Frontal cortex (tissue), 4 donors: Measurements from ENCODE around the gene ADI1. TPM values are rescaled to one million over a fixed set of nuclear protein-coding genes. Genes with fewer than 3 reads are reported as not detected.
"Not testable (repeated sequence)": the region's sequence is repeated elsewhere in the genome, so short reads cannot be mapped to it uniquely, and the experiment has no call there.

Experiments used
- DNase-seq, 2 donors: peaks; one replicate each; pipeline ENCODE4 v3.0.0; 2012; ENCODE audit warnings: low spot score in 2 of 2
- FAIRE-seq: peaks from 2 replicates; lab custom pipeline; 2012; peaks lifted over from hg19 to GRCh38; lab: Jason Lieb, UNC
- total RNA-seq: library from RNA; depleted of rRNA; stranded (reverse); fragments of >200 nt; gene quantifications from one replicate; pipeline ENCODE4 v1.2.3, GENCODE V29; 2014
- donor health status: control.
- donor health status: control.
- donor health status: control.

The ADI1 gene
- total RNA-seq, 1 donor from 2014 or later: 11.8 TPM

DNA sequence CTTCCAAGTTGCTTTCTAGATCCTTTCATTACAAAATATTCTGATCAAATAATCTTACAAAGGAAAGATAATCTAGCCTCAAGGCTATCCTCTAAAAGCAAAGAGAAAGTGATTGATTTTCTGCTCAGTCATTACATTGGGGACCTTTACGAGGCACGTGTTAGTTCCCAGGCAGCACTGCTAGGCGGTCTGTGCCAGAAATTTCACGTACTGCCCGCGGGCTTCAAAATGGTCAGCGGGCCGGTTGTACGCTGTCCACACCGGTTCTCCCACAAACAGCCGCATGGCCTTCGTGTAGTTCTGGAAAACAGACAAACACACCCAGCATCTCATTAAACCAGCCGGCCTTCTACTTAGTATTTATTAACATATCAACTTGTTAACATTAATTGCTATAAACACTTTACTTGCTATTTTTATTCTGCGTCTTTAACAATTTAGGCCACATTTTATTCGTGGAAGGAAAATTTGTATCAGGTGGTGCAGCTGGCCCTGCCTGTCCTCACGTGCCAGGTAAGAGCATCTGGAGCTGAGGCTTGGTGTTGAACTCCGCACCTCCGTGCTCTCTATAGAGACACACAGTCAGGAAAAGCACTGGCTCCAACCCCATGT is 20.4 kb downstream of the ADI1 start:
- DNase-seq (no peak), FAIRE-seq (no peak)

DNA sequence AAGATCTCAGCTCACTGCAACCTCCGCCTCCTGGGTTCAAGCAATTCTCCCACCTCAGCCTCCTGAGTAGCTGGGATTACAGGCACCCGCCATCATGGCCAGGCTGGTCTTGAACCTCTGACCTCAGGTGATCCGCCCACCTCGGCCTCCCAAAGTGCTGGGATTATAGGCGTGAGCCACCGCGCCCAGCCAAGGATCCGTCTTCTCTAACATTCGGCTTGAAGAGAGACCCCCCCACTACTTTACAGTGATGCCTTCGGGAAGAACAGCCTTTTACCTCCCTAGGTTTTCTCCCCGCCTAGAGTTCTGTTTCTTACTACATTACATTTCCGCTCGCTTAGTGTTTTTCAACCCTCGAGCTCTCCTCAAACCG is 22.6 kb downstream of the ADI1 start:
- not testable (repeated sequence) for DNase-seq, FAIRE-seq

DNA sequence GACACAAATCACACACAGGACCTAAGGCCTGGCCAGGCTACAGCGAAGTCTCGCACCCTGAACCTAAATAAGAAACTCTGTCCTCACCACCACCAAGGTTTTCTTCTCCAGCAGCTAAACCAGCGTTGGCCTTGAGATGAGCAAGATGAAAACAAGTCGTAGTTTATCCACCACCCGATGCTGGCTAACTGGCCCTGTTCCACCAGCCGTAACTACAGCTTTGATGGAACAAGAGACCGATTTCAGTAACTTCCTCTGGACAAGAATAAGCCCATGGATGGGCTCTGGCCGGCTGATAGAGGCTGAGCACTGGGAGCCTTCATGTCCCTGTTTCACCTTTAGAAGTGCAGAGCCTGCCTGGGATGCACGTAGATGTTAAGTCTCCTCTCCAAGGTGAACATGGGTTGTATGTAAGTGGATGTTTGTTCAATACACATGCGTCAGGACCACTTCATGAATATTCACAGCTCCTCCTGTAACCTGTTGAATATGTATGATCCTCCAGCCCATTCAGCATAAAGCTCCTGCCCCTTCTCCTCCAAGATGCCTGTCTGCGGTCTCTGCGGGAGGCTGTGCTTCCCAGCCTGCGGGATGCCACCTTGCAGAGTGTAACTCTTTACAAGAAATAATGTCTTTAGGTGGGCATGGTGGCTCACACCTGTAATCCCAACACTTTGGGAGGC is 24.2 kb downstream of the ADI1 start:
- FAIRE-seq (no peak), DNase-seq (no peak)

DNA sequence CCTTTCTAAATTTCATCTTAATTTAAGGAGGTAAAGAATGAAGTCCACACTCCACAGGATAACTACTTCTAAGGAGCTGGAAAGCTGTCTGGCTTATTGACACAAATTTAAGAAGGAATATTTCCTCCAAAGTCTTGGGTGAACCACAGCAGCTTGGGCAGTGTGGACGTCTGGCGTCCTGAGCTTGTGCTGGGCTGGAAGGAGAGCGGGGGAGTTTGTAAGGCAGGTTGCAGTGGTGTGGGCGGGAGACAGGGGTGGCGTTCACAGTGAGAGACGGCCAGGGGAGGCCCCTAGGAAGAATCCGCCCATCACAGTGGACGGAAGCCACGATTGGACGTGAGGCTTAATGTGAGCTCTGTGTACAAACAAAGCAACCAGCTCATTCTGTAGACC is 25.7 kb downstream of the ADI1 start:
- no peak for FAIRE-seq
- DNase-seq: peak in 1 of 2 donors; percentile 50

DNA sequence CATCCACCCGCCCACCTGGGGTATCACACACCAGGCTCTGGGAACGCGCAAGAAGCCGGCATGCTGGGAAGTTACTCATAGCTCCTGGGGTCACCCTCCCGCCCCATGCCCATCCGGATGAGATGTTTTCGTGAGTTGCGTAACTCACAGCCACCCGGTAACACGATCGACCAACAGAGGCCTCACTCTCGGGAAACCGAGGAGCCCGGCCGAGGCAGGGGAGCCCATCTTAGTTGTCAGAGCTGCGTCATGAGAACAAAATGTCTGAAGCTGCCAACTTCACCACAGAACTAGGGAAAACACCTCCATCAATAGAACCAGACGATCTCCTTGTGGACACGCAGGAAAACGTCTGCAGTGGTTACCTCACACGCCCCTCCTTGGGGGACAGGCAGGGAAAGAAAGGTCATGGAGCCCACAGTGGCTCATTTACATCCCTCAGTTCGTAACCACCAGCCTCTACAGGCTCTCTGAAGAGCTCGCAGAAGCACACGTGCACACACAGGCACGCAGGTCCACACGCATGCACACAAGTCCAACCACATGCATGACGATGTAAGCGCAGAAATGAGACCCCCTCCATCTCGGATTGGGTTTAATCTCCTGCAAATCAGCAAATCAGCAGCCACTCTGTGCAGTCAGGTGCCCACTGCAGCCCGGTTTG is 26.2 kb downstream of the ADI1 start:
- DNase-seq (peak in 1 of 2 donors; percentile 35), FAIRE-seq (no peak)

DNA sequence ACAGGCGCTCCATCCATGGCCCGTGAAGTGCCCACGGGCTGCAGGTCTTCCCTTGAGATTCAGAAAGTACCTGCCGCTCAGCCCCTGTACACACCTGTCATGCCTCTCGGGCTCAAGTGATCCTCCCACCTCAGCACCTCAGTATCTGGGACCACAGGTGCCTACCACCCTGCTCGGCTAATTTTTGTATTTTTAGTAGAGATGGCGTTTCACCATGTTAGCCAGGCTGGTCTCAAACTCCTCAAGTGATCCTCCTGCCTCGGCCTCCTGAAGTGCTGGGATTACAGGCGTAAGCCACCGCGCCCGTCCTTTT is 26.9 kb downstream of the ADI1 start:
- DNase-seq, FAIRE-seq: not testable (repeated sequence)

DNA sequence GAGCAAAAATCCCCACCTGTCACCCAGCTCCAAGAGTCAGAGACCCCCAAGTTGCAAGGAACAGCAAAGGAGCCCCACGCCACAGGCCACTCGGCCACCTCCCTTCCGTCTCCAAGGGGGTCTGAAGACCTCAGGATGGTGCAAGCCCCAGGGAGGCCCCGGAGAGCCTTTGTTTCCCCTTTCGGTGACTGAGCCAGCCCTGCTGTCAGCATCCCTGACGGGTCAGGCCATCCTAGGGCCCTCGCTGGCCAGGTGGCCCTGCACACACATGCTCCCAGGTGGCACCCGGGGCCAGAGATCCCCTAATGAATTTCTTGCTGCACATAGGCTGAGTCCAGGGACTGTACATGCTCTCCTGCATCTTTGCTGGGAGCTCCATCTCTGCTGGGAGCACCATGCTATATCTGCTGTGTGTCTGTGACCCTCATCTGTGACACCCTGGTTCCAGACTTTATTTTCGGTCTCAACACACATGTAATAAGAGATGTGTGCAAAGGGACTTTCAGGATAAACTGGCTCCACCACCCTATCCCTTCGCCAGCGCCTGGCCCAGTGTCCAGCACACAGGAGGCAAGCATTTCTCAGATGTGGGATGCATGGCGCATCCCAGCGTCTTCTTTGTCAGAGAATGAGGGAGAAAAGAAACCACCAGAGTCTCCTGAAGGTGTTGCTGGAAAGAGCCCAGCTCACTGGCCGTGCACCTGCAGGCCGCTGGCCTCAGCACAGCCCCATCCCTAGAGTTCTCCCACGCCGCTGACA is 27.4 kb downstream of the ADI1 start:
- DNase-seq (peak in 1 of 2 donors; percentile 1), FAIRE-seq (no peak)

DNA sequence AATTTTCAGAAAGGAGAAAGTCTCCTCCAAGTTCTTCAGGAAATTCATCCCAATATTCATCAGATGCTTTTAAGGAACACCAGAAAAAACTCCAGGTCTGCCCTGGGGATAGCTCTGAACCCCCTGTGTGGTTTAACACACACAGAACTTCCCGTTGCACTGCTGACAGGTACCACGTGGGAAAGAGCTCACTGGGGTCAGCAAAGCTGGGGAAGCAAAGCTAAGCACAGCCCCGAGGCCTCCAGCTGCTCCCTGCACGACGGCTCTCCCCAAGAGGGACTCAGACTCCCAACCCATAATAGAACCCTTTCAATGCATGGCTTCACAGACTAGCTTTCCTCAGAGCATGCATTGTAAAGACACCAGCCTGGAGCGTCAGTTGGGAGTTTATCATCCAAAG is 28.0 kb downstream of the ADI1 start:
- no peak for FAIRE-seq
- DNase-seq: peak in 1 of 2 donors; percentile 6

DNA sequence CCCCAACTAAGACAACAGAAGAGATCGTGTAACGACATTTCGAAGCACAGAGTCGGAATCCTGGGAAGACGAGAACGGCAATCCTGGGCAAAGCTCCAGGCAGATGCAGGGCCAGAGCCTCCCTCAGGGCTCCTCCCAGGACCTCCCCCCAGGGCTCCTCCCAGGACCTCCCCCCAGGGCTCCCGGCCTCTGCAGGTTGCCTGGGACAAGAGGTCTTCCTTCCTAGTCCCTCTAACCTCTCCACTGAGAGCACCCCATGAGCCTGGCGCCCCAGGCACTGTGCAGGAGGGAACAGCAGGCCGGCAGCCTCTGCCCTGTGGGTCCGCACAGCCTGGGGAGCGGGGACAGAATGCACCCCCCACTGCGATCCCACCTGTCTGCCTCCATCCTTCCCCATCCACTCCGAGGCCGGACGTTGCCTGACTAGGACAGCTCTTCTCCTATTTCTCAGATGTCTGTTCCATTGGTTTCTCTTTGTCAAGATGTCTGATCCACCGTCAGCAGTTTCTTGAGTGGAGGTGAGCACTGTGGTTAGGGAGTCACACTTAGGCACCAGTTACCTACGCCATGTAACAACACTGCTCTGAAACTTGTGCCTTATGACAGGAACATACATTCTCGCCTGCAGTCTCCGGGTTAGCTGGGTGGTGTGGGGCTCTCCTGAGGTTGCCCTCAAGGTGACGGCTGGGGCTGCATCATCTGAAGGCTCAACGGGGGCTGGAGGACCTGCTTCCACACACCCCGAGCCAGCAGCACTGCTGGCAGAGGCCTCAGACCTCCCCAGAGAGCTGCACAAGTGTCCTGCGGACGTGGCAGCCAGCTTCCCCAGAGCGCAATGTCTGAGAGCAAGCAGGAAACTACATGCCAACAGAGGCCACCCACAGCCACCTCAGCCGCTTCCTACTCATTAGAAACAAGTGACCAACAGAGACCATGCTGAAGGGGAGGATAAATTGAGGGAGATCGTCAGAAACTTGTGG is 28.9 kb downstream of the ADI1 start:
- FAIRE-seq (no peak), DNase-seq (peak in 1 of 2 donors; percentile 4)

DNA sequence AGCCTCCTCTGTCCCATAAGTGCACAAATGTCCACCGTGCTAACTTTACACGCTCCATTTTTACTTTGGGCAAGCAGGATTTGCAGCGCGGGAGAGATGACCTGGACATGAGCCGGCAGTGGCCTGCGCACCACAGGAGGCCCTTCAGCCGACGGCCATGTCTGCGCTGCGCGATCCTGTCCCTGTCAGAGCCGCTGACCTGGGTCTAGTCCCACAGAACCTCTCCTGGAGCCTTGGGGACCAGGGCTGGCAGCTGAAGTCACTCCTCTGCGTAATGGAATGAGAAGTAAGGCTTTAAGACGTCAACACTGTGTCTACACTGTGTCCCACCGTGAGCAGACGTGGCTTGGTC is 29.6 kb downstream of the ADI1 start:
- DNase-seq: no peak
- no peak for FAIRE-seq

DNA sequence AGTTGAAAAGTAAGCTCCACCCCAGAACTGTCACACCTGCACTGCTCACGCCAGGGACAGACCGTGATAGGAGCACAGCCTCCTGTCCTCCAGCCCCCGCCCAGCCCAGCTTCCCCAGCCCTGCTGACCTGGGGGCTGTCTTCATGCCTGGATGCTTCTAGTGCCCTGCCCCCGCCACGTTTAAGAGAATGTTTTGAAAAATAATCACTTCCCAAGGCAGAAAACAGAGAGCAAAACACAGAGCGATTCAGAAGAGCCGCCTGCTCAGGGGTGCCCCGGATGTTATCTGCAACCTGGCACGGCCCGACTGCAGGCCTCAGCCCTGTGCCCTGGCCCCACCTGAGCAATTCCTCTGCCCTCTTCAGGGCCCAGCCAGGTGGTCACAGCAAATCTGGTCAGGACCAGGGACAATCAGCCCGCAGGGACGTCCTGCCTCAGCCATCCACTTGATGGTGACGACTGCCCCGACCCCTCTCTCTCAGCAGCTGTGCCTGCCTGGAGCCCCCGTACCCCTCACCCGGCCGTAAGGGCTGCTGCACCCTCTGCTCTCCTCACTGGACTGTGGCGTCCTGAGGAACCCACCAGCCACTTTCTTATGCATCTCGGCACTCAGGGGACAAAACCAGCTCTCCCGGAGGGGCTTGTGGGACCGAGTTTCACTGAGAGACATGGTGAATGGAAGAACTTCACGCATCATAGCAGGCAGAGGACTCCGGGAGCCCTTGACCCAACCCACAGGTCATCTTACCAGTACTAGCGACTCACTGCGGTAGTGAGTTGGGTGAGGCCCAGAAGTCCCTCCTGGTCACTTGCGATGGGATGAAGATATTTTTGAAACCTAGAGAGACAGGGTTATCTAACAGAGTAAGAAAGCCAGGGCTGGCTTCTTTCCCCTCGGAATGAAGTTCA is 30.2 kb downstream of the ADI1 start:
- FAIRE-seq (no peak), DNase-seq (peak in 1 of 2 donors; percentile 4)

DNA sequence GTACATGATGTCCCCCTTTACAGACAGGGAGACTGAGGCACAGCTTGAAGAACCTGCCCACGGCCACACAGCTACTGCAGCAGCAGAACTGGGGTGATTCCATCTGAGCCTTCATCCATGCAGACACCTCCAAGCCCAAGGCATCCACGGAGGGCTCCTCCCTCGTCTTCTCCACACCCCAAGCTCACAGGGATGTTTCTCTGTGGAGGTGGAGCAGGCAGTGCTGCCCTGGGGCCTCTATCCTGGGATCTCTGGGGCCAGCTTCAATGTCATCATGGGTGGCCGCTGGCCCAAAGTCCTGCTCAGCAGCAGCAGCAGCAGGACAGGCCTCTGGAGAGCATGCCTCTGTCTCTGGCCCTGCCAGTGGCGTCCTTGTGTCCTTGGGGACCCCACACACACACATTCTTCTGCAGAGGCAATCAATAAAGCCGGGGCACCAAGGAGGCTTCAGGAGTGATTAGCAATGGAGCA is 31.2 kb downstream of the ADI1 start:
- FAIRE-seq: no peak

DNA sequence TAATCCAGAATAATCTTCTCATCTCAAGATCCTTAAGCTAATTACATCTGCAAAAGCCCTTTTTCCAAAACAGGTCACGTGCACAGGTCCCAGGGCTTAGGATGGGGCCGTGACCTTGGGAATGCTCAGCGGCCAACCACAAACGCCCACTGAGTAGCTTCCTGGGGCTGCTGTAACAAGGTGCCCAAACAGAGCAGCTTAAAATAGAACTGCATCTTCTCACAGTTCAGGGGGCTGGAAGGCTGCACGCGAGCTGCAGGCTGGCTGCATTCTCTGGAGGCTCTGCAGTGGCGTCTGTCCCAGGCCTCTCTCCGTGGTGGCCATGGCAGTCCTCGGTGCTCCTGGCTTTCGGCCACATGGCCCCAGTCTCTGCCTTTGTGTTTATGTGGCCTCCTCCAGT is 31.9 kb downstream of the ADI1 start:
- DNase-seq: no peak
- no peak for FAIRE-seq

More for the DNA sequence above, 31.2 kb downstream of the ADI1 start:
- peak in 1 of 2 donors; percentile 7 for DNase-seq

DNA sequence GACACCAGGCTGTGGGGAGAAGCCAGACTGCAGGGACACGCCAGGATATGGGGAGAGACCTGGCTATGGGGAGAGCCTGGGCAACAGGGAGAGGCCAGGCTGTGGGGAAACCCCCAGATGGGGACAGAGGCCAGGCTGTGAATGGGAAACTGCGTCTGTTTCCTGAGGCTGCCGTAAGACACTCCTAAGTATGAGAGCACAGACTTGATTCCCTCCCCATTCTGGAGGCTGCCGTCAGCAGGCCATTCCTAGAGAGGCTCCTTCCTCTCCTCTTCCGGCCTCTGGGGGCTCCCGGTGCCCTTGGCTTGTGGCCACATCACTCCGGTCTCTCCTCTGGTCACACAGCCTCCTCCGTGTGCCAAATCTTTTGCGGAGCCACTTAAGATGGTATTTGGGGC is 32.3 kb downstream of the ADI1 start:
- no peak for FAIRE-seq
- DNase-seq: no peak

DNA sequence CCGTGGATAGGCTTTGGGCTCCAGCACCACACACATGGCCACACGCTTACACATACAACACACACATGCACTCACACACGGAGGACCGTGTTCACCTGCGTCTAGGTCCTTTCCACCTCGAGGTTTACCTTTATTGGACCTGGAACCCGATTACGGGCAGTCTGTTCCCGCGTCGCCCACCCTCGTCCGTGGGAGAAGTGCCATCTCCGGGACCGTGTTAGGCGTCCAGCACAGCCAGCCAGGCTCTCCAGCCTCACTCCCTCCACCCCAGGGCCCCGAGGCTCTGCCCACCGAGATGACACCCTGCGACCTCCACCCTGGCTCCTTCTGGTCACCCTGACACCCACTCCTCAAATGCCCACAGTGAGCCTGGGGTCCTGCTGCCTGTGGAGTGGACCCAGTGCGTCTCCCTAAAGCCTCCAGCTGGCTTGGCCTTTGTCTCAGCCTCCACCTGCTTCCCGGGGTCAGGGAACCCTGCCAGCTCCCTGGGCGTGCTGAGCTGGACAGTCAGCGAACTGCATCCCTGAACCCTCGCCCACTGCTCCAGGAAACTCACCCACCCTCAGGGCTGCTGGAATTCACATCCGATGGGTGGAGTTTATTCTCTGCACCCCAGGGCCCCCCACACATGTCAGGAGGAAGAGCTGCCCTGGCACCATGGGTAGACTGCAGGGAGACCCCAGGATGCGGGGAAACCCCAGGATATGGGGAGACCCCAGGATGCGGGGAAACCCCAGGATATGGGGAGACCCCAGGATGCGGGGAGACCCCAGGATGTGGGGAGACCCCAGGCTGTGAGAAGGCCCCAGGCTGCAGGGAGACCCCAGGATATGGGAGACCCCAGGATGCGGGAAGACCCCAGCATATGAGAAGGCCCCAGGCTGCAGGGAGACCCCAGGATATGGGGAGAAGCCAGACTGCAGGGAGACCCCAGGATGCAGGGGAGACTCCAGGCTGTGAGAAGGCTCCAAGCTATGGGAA is 33.0 kb downstream of the ADI1 start:
- no peak for FAIRE-seq
- no peak for DNase-seq

DNA sequence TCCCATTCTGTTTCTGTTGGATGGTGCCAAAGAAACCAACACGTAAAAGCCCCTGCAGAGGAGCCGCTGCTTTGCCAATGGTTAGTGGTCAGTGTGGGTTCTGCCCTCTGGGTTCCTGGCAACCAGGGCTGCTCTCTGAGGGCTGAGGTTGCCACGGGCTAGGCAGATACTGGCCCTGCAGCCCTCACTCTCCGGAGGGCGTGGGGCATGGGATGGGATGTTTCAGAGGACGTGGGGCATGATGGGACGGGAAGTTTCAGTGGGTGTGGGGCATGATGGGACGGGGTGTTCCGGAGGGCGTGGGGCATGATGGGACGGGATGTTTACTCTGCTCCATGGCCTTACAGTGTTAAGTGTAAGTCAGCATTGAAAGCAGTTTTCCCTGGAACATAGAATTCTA is 34.2 kb downstream of the ADI1 start:
- DNase-seq (no peak), FAIRE-seq (no peak)
